Kidney (tissue), 14 donors: Measurements from ENCODE around the gene JPH4. TPM values are rescaled to one million over a fixed set of nuclear protein-coding genes. Genes with fewer than 3 reads are reported as not detected.
A peak's percentile ranks its signal among the peaks of the same experiment; 100 is the strongest.

ENCODE experiments used
- DNase-seq, 5 donors: peaks; one replicate each; pipeline ENCODE4 v3.0.0-alpha.2; 2013 to 2020
- FAIRE-seq: peaks from 2 replicates; lab custom pipeline; 2012; peaks lifted over from hg19 to GRCh38; lab: Jason Lieb, UNC
- H3K27ac ChIP-seq, 2 donors: one replicate each; pipeline ENCODE4 v1.7.0; 2013; ENCODE audit warnings: low read depth in 2 of 2, low read length in 2 of 2, inconsistent platforms in 1 of 2
- H3K27me3 ChIP-seq: one replicate; pipeline ENCODE4 v1.7.1; 2013; ENCODE audit warnings: low read length, inconsistent platforms; ENCODE audit not compliant: control insufficient read depth, insufficient read depth
- H3K36me3 ChIP-seq, 3 donors: one replicate each; pipeline versions ENCODE4 v1.7.0 to v1.7.1; 2013; ENCODE audit warnings: low read length in 3 of 3, control low read depth in 1 of 3, inconsistent platforms in 1 of 3; ENCODE audit not compliant: insufficient read depth in 3 of 3, control insufficient read depth in 2 of 3
- H3K4me1 ChIP-seq, 3 donors: one replicate each; pipeline versions ENCODE4 v1.7.0 to v1.7.1; 2013; ENCODE audit warnings: low read length in 3 of 3, inconsistent platforms in 1 of 3, low read depth in 1 of 3; ENCODE audit not compliant: control insufficient read depth in 2 of 3, insufficient read depth in 2 of 3
- H3K4me3 ChIP-seq, 3 donors: one replicate each; pipeline versions ENCODE4 v1.7.0 to v1.8.1; 2013; ENCODE audit warnings: low read length in 3 of 3, control low read depth in 1 of 3, inconsistent platforms in 1 of 3
- H3K9ac ChIP-seq, 3 donors: one replicate each; pipeline versions ENCODE4 v1.7.0 to v1.7.1; 2013; ENCODE audit warnings: low read length in 3 of 3, control low read depth in 1 of 3, inconsistent platforms in 1 of 3
- H3K9me3 ChIP-seq, 3 donors: one replicate each; pipeline versions ENCODE4 v1.7.0 to v1.7.1; 2013; ENCODE audit warnings: low read length in 3 of 3, control low read depth in 1 of 3, inconsistent platforms in 1 of 3; ENCODE audit not compliant: control insufficient read depth in 2 of 3, insufficient read depth in 1 of 3
- CTCF ChIP-seq: IDR thresholded peaks from 3 replicates; pipeline ENCODE4 v1.5.1; 2012; ENCODE audit warnings: mild to moderate bottlenecking, moderate library complexity, borderline replicate concordance; ENCODE audit not compliant: insufficient read depth; ENCODE audit errors: extremely low read depth
- intact Hi-C: fragments of 100-400 bp; cut with DNase I; formaldehyde crosslinking; loops from one replicate; pipeline ENCODE4 v1.11.1; 2022
- polyA plus RNA-seq: library from polyadenylated mRNA; stranded (reverse); fragments of 350-450 nt; fragmentation: Illumina TruSeq; extraction: RNeasy Lipid Tissue Mini Kit (QIAGEN cat#74804); gene quantifications from one replicate; pipeline ENCODE4 v1.2.3, GENCODE V29; 2014; ENCODE audit warnings: low read depth, low replicate concordance; ENCODE audit not compliant: insufficient read depth
- total RNA-seq: library from RNA; stranded (reverse); fragmentation: NEBNext Ultra II Directional; extraction: Animal tissue kit (Norgen Biotek cat#: 25700); gene quantifications from one replicate; pipeline ENCODE4 v1.2.1, GENCODE V29; 2021
- donor health status: control.
- donor health status: control.
- donor health status: control.
- donor health status: control.
- donor health status: control.
- donor health status: DM: yes; HTN: yes; CAD: no.
- donor health status: Normal renal cell carcinoma (clear cell type).

The JPH4 gene
- total and polyA plus RNA-seq, 2 donors from 2014 or later: 3.6 to 7.0 TPM

GRCh38 chr14:23532658-23533057 lies 45.9 kb downstream of the JPH4 start:
- no peak for TF ChIP-seq CTCF
- H3K4me1 ChIP-seq: peaks cover 0 to 4% (median 0%) of the 10 kb centered on the region in 3 donors
- H3K4me3 ChIP-seq: no peak overlapping the region
- no peak for DNase-seq
- no peak for FAIRE-seq
- no peak overlapping the region for H3K27ac ChIP-seq
- no peaks in the 10 kb centered on the region for H3K9me3 ChIP-seq
- H3K9ac ChIP-seq: no peak overlapping the region
- no peaks in the 10 kb centered on the region for H3K27me3 ChIP-seq
- H3K36me3 ChIP-seq: no peaks in the 10 kb centered on the region
- intact Hi-C loops: no loop called here

- no peaks in the 10 kb centered on the region for H3K9me3 ChIP-seq
- no peak for FAIRE-seq
- H3K9ac ChIP-seq: no peak overlapping the region
- no peaks in the 10 kb centered on the region for H3K36me3 ChIP-seq
- H3K4me3 ChIP-seq: no peak overlapping the region
- no peaks in the 10 kb centered on the region for H3K27me3 ChIP-seq
- DNase-seq: no peak
- no peak overlapping the region for H3K27ac ChIP-seq
- H3K4me1 ChIP-seq: peaks cover 0 to 4% (median 0%) of the 10 kb centered on the region in 3 donors
- TF ChIP-seq CTCF: no peak
- intact Hi-C loops: no loop called here
Observed at GRCh38 chr14:23531391-23531790, 47.2 kb downstream of the JPH4 start.

- DNase-seq: peak in 2 of 5 donors; percentile 31 to 70
- Histone ChIP-seq H3K27me3 (no peaks in the 10 kb centered on the region), H3K27ac (no peak overlapping the region), H3K9me3 (no peaks in the 10 kb centered on the region), H3K4me3 (no peak overlapping the region), H3K9ac (no peak overlapping the region), H3K36me3 (no peaks in the 10 kb centered on the region), H3K4me1 (peaks cover 0 to 4% (median 0%) of the 10 kb centered on the region in 3 donors)
- no peak for TF ChIP-seq CTCF
- intact Hi-C loops: no loop called here
- no peak for FAIRE-seq
Observed at GRCh38 chr14:23530375-23531055, 48.1 kb downstream of the JPH4 start.

- no peak overlapping the region for H3K9ac ChIP-seq
- H3K36me3 ChIP-seq: no peaks in the 10 kb centered on the region
- H3K27ac ChIP-seq: no peak overlapping the region
- FAIRE-seq (no peak), DNase-seq (no peak)
- TF ChIP-seq CTCF: no peak
- H3K4me1 ChIP-seq: peaks cover 0 to 4% (median 0%) of the 10 kb centered on the region in 3 donors
- no peaks in the 10 kb centered on the region for H3K9me3 ChIP-seq
- H3K27me3 ChIP-seq: no peaks in the 10 kb centered on the region
- H3K4me3 ChIP-seq: no peak overlapping the region
- intact Hi-C loops: no loop called here
Observed at GRCh38 chr14:23529016-23529415, 49.6 kb downstream of the JPH4 start.
